GM12892 (cell line): ENCODE results near the gene ADSS1.
"Not testable (repeated sequence)": the region's sequence is repeated elsewhere in the genome, so short reads cannot be mapped to it uniquely, and the experiment has no call there.

ENCODE experiments used
- DNase-seq: peaks from one replicate; pipeline ENCODE4 v3.0.0; 2011; ENCODE audit not compliant: insufficient read length
- FAIRE-seq: peaks from 2 replicates; lab custom pipeline; 2011; peaks lifted over from hg19 to GRCh38; lab: Jason Lieb, UNC
- POLR2A ChIP-seq: IDR thresholded peaks from 2 replicates; pipeline ENCODE4 v1.6.1; 2011; ENCODE audit warnings: low read depth, low read length, control low read depth
- POLR2AphosphoS5 ChIP-seq: IDR thresholded peaks from 2 replicates; pipeline ENCODE4 v1.6.1; 2011; ENCODE audit warnings: low read depth, low read length, control low read depth
- TAF1 ChIP-seq: IDR thresholded peaks from 2 replicates; pipeline ENCODE4 v1.6.1; 2011; ENCODE audit warnings: low read depth, mild to moderate bottlenecking, control low read depth, low read length, borderline replicate concordance

Gene ADSS1

DNA sequence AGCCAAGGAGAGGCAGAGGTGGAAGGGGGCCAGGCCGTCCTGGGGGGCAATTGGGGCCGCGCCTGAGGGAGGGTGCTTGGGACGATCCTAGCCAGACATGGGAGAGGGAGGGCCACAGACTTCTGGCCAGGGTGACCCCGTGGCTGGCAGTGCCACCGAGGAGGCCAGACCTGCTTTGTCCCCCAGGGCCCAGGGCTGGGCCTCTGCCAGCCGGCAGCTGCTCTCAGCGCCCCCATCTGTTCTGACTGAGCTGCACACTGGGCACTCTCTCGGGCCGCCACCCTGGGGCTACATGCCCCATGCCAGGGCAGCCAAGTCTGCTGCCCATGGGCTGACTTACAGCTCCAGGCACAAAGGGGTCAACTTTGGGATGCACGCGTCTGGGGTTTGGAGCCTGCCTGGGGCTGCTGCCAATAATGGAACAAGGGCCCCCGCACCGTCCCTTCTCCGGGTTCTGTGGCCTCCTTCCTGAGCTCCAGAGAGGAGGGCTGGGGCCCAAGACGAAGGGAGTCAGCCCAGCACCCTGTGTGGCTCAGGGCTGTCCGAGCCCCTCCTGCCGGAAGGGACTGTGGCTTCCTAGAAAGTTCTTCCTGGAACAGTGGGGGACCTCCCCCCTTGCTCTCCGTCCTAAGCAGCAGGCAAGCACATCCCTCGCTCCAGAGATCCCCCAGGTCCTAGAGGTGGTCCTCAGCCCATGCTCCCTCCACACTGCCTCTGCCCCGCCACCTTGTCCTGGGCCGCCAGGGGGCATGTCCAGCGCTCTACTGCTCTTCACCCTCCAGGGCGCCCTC is 1.1 kb downstream of the ADSS1 start:
- DNase-seq = no peak
- no peak for TF ChIP-seq POLR2AphosphoS5
- no peak for TF ChIP-seq POLR2A
- TF ChIP-seq TAF1 = no peak
- no peak for FAIRE-seq

DNA sequence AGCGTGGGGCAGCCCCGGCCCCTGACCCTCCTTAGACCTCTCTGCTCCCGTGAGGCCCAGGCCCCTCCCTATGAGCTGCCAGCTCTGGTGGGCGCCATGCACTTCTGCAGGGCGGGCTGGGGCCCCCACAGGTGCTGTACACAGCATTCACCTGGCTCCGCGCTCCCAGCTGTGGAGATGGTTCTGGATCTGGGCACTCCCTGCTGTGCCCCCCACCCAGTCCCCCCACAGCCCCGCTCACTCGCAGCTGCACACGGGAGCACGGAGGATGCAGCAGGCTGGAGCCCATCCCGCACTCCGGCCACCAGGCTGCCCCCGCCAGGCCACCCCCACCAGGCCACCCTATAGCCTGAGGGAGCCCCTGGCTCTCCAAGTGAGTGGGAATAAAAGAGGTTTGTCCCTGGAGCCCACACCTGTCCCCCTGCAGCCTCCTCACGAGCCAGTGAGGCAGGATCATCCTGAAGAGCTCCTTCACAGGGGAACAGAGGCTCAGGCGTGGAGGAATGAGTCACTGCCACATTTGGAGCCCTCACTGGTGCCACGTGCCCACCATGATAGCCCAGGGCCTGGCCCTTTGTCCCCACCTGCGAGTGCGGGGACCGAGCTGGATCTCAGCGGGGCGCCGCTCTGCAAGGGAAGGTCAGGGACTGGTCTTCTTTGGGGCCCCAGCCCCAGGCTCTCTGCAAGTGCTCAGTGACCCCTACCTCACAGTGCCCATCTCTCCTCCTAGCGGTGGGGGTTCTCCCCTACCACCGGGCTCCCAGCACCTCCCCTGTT is 1.9 kb downstream of the ADSS1 start:
- DNase-seq (no peak), FAIRE-seq (no peak)
- no peak for TF ChIP-seq POLR2AphosphoS5
- TF ChIP-seq TAF1 = no peak
- TF ChIP-seq POLR2A = no peak

DNA sequence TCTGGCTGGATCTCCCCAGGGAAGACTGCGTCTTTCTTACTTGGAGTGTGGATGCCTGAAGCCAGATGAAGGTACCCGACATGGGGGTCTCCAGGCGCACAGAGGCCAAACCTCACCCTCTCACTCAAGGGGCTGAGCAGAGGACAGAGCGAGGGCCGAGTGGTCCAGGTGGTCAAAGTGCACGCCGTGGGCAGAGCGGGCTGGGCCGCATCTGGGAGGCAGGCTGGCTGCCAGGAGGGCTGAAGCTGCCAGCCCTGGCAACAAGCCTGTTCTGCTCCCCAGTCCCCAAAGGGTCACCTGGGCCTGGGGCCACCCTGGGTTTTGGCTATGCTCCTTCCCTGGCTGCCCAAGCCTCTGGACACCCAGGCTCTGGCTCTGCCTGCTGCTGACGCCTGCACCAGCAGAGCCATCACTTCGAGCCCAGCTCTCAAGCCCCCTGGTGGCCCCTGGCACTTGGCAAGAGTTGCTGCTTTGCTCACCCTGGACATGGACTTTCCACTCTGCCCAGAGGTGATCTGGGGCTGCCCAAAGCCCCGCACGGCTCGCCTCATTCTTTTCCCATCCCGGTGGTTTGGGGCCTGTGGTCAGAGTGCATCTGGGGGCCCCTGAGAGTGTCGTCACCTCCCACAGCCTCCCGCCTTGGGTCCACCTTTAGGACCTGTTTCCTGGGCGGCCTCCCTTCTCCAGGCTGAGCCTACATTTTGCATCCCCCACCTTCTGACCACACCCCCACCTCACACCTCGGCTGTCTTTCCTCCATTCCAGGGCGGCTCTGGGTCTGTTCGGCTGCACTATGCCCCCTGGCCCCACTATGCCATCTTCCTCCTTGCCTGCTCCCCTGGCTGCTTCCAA is 2.8 kb downstream of the ADSS1 start:
- no peak for TF ChIP-seq POLR2AphosphoS5
- no peak for TF ChIP-seq TAF1
- no peak for TF ChIP-seq POLR2A
- FAIRE-seq = no peak
- DNase-seq = no peak

DNA sequence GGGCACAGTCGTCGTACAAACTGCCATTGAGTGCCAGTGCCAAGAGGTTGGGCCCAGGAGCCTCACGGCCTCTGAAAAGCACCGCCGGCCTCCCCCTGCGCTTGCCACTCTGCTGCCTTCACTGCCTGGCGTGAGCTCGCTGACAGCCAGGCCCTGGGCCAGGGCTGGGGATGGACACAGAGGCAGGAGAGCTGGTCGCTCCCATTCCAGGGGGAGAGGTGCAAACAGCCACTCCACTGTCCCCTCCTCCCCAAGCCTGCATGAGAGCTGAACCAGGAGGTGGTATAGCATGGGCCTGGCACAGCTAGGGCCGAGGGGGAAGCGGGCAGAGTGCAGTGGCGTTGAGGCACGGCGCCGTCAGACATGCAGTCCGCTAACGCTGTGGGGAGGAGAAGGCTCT is 4.6 kb downstream of the ADSS1 start:
- no peak for FAIRE-seq
- no peak for TF ChIP-seq TAF1
- no peak for TF ChIP-seq POLR2A
- no peak for TF ChIP-seq POLR2AphosphoS5
- DNase-seq = no peak

DNA sequence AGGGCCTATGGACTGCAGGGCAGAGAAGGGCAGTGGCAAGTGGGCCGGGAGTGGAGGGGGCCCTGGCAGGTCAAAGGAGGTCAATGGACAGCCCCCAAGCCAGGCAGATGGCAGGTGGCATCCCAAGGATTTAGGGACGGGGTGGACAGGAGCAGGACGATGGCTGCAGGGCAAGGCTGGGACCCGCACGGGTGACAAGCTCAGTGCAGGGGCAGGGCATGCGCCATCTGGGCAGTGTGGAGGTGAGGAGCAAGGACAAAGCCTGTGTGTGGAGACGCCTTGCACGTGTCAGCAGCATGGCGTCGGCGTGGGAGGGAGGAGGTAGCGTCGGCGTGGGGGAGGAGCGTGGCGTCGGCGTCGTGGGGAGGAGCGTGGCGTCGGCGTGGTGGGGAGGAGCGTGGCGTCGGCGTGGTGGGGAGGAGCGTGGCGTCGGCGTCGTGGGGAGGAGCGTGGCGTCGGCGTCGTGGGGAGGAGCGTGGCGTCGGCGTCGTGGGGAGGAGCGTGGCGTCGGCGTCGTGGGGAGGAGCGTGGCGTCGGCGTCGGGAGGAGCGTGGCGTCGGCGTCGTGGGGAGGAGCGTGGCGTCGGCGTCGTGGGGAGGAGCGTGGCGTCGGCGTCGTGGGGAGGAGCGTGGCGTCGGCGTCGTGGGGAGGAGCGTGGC is 5.3 kb downstream of the ADSS1 start:
- not testable (repeated sequence) for DNase-seq, FAIRE-seq

DNA sequence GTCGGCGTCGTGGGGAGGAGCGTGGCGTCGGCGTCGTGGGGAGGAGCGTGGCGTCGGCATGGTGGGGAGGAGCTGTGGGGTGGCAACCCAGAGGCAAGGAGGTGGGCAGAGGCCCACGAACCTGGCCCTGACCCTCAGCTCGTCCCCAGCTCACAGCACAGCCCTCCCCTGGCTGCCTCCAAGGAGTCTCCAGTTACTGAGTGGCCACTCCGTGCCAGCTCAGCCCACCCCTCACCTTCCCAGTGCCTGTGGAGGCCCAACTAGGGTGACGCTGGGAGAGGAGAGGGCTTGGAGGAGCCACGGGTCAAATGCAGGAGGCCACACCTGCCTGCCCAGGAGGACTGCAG is 5.8 kb downstream of the ADSS1 start:
- FAIRE-seq = no peak
- TF ChIP-seq POLR2AphosphoS5 (no peak), POLR2A (no peak), TAF1 (no peak)
- DNase-seq = no peak

DNA sequence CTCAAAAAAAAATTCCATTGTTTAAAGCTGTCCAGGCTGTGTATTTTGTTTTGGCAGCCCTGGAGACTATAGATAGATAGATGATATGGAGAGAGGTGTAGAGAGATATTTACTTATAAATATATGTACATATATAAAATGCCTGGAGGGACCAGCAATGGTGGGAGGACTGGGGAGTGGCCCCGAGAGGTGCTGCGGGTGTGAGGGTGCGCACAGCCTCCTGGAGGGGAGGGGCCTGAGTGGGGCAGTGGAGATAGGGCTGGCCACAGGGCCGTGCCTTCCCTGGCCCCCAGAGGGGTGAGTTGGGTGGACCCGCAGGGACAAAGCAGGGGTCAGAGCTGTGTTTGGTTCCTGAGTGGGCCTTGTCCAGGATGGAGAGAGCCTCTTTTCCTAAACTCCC is 6.5 kb downstream of the ADSS1 start:
- no peak for FAIRE-seq
- no peak for TF ChIP-seq POLR2AphosphoS5
- no peak for TF ChIP-seq TAF1
- no peak for TF ChIP-seq POLR2A

DNA sequence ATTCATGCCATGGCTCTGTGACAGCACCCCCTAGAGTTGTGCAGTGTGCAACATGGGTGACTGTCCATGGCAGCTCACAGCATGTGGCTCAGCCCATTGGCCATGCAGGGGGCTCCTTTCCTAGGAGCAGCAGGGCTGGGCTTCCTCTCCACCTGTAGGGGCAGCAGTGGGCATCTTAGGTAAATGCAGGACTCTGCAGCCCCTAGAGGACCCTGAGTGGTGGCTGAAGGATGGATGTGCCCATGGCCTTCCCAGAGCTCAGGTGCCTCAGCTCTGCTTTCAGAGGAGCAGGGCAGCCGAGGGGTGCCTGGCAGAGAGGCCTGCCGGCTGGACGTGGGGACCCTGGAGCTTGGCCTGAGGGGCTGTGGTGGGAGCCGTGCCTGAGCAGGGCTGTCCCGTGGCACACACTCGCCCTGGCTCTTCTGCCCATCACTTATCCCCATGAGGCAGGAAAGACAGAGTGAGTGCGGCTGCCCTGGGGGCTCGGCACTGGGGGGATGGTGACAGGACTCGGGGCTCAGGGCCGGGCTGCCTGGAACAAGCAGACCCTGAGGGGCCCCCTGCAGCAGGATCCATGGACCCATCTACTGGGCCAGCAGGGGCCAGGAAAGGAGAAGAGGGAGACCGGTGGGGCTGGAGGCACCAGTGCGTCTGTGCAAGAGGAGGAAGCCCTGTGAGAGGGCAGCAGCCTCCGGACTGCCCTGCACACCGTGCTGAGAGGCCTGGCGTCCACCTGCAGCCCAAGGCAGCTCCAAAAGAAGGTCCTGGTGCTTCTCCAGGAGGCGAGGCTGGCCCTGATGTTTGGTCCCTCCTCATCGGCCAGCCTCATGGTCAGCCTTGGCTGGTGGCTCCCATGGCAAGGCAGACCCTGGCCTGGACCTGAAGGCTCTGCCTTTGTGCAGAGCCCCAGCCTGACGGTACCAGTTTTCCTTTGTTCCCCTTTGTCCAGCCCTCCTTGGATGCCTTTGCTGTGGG is 7.6 kb downstream of the ADSS1 start:
- DNase-seq (no peak), FAIRE-seq (no peak)
- TF ChIP-seq POLR2AphosphoS5 = no peak
- no peak for TF ChIP-seq TAF1
- TF ChIP-seq POLR2A = no peak

More for the DNA sequence above, 6.5 kb downstream of the ADSS1 start:
- no peak for DNase-seq

DNA sequence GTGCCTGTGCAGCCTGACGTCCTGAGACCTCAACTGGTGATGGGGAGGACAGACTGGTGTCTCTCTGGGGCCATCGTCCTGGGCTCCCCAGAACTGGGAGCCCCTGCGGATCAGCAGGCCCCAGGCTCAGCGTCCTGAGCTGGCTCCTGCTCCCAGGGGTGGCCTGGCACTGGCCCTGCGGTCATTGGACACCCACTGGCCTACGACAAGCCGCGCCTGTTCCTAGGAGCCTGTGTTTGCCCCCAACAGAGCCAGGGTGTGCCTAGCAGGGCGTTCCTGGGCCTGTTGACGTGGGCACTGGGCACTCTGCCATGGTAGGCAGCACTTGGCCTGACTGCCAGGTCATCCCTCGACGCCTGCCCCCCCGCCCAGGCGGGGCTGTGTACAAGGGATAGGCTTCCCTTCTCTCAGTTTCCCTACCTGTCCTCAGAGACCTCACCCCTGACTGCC is 8.4 kb downstream of the ADSS1 start:
- DNase-seq (no peak), FAIRE-seq (no peak)
- TF ChIP-seq POLR2AphosphoS5 (no peak), POLR2A (no peak), TAF1 (no peak)

DNA sequence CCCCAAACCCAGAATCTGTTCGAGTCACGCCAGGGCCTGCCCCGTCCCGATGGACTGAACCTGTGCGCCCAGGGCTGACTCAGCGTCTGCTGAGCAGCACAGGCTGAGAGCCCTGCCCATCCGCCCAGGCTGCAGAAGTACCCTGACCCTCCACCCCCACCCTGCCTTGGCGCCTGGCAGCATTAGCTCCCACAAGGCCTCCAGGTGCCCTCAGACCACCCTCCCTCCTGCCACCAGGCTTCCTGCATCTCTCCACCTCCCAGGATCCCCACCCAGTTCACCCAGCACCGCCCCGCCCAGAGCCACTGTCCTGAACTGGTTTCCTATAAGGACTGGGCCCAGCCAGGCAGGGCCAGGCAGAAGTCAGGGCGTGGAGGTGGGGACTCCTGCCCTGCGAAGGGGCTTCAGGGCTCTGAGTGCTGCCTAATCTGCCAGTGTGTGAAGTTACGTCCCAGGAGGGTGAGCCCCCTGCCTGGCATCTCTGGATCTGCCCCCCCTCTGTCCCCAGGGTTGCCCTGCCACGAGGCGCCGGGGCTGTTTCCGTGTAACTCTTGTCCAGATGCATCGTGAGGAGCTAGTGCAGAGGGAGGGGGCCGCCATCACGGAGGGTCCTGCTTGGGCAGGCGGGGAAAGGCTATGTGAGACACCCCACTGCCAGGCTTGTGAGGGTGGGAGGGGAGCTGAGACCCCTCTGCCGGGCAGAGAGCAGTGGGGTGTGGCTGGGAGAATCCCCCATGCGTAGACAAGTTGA is 9.1 kb downstream of the ADSS1 start:
- no peak for DNase-seq
- no peak for TF ChIP-seq POLR2A
- TF ChIP-seq POLR2AphosphoS5 = no peak
- no peak for TF ChIP-seq TAF1
- no peak for FAIRE-seq
